ENCODE data around the gene EID2. TPM values are rescaled to one million over a fixed set of nuclear protein-coding genes. Genes with fewer than 3 reads are reported as not detected.

EID2 gene
- total and polyA plus RNA-seq, 8 donors, result 12.7 to 18.3 (median 15.9) TPM

GRCh38 chr19:39542206-39542605 lies 2.2 kb upstream of the EID2 start:
- TF ChIP-seq, protein P1, sequence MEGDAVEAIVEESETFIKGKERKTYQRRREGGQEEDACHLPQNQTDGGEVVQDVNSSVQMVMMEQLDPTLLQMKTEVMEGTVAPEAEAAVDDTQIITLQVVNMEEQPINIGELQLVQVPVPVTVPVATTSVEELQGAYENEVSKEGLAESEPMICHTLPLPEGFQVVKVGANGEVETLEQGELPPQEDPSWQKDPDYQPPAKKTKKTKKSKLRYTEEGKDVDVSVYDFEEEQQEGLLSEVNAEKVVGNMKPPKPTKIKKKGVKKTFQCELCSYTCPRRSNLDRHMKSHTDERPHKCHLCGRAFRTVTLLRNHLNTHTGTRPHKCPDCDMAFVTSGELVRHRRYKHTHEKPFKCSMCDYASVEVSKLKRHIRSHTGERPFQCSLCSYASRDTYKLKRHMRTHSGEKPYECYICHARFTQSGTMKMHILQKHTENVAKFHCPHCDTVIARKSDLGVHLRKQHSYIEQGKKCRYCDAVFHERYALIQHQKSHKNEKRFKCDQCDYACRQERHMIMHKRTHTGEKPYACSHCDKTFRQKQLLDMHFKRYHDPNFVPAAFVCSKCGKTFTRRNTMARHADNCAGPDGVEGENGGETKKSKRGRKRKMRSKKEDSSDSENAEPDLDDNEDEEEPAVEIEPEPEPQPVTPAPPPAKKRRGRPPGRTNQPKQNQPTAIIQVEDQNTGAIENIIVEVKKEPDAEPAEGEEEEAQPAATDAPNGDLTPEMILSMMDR (IDR thresholded peaks at IDR 0.05), result no peak
- Histone ChIP-seq H3K4me3 (no peak overlapping the region), H3K9me3 (no peaks in the 10 kb centered on the region), H3K4me1 (peaks cover 10 to 29% of the 10 kb centered on the region in 2 donors), H3K27ac (no peak overlapping the region), H3K36me3 (no peaks in the 10 kb centered on the region), H3K27me3 (peaks cover 0 to 13% of the 10 kb centered on the region in 2 donors)
- DNase-seq, result no peak
- intact Hi-C loops (cut with DNase I), result no loop called here
- ATAC-seq, result no peak

GRCh38 chr19:39540333-39540673 lies 342 bp upstream of the EID2 start:
- TF ChIP-seq, protein P1 (IDR thresholded peaks at IDR 0.05), result no peak
- peaks cover 0 to 5% of the 10 kb centered on the region in 2 donors for H3K27me3 ChIP-seq
- H3K27ac ChIP-seq, result peak overlapping the region in 1 of 2 donors; percentile 90
- no peak for DNase-seq
- H3K4me1 ChIP-seq, result peaks cover 10 to 29% of the 10 kb centered on the region in 2 donors
- H3K9me3 ChIP-seq, result no peaks in the 10 kb centered on the region
- peak overlapping the region in 1 of 2 donors; percentile 73 for H3K4me3 ChIP-seq
- H3K36me3 ChIP-seq, result no peaks in the 10 kb centered on the region
- ATAC-seq, result no peak
- intact Hi-C loops (cut with DNase I), result no loop called here

GRCh38 chr19:39539165-39539517 lies 820 bp downstream of the EID2 start:
- Histone ChIP-seq H3K36me3 (no peaks in the 10 kb centered on the region), H3K9me3 (no peaks in the 10 kb centered on the region), H3K27me3 (no peaks in the 10 kb centered on the region), H3K4me1 (peaks cover 10 to 29% of the 10 kb centered on the region in 2 donors), H3K4me3 (peak overlapping the region; percentile 68 to 73), H3K27ac (peak overlapping the region; percentile 90 to 93)
- DNase-seq, result no peak
- intact Hi-C loops (cut with DNase I), result loop anchor here in 1 of 2 donors (10.0 kb wide), 1 partner anchor 64 kb away; no protein-coding TSS in a partner anchor
- TF ChIP-seq, protein P1 (IDR thresholded peaks at IDR 0.05), result no peak
- no peak for ATAC-seq

DNA sequence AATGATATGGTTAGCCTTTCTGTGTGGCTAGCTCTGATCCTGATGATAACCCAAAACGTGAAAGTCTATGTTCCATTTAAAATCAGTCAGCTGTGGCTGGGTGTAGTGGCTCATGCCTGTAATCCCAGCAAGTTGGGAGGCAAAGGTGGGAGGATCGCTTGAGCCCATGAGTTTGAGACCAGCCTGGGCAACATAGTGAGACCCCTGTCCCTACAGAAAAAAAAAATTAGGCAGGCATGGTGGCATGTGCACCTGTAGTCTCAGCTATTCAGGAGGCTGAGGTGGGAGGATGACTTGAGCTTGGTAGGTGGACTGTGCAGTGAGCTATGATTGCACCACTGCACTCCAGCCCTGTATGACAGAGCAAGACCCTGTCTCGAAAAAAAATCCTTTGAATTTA lies 6.2 kb downstream of the EID2 start:
- Histone ChIP-seq H3K4me1 (peaks cover 10 to 25% of the 10 kb centered on the region in 2 donors), H3K9me3 (no peaks in the 10 kb centered on the region), H3K27ac (no peak overlapping the region), H3K4me3 (no peak overlapping the region), H3K27me3 (no peaks in the 10 kb centered on the region), H3K36me3 (no peaks in the 10 kb centered on the region)
- DNase-seq, result no peak
- no peak for ATAC-seq
- intact Hi-C loops (cut with DNase I), result loop anchor here in 1 of 2 donors (10.0 kb wide), 1 partner anchor 59 kb away; no protein-coding TSS in a partner anchor
- TF ChIP-seq, protein P1 (IDR thresholded peaks at IDR 0.05), result no peak

- Histone ChIP-seq H3K4me1 (peaks cover 3 to 18% of the 10 kb centered on the region in 2 donors), H3K27me3 (no peaks in the 10 kb centered on the region), H3K36me3 (no peaks in the 10 kb centered on the region), H3K27ac (peak overlapping the region in 1 of 2 donors; percentile 86), H3K9me3 (no peaks in the 10 kb centered on the region), H3K4me3 (peak overlapping the region in 1 of 2 donors; percentile 87)
- no peak for ATAC-seq
- no peak for DNase-seq
- TF ChIP-seq, protein P1 (IDR thresholded peaks at IDR 0.05), result peak in 1 of 2 donors; percentile 22
- intact Hi-C loops (cut with DNase I), result loop anchor here in 1 of 2 donors (10.0 kb wide), 1 partner anchor 58 kb away; no protein-coding TSS in a partner anchor
These were observed 6.9 kb downstream of the EID2 start for GRCh38 chr19:39533003-39533512.
